Tibial nerve (tissue), 3 donors: ENCODE results near the gene MAU2.

Experiments
- CTCF ChIP-seq, 5 experiments: fragments of 200-600 bp in 3 of 5; fragments of 450-650 bp in 2 of 5; sonication (generic) in 3 of 5; IDR thresholded peaks; one replicate each; pipeline ENCODE4 v1.5.1; 2016 to 2019; ENCODE audit warnings: antibody characterized with exemption in 5 of 5, mild to moderate bottlenecking in 3 of 5, moderate library complexity in 2 of 5
- POLR2A ChIP-seq, 2 donors: fragments of 450-650 bp; IDR thresholded peaks; one replicate each; pipeline ENCODE4 v1.6.1; 2017; ENCODE audit warnings: antibody characterized with exemption in 2 of 2, mild to moderate bottlenecking in 2 of 2, moderate library complexity in 2 of 2

GRCh38 chr19:19352823-19353222, 32.2 kb downstream of the MAU2 start:
- TF ChIP-seq POLR2A (IDR thresholded peaks at IDR 0.05) = no peak
- no peak for TF ChIP-seq CTCF (IDR thresholded peaks at IDR 0.05)
